ENCODE data around the gene STXBP5L.
"Not testable (repeated sequence)": the region's sequence is repeated elsewhere in the genome, so short reads cannot be mapped to it uniquely, and the experiment has no call there.

Gene STXBP5L

DNA sequence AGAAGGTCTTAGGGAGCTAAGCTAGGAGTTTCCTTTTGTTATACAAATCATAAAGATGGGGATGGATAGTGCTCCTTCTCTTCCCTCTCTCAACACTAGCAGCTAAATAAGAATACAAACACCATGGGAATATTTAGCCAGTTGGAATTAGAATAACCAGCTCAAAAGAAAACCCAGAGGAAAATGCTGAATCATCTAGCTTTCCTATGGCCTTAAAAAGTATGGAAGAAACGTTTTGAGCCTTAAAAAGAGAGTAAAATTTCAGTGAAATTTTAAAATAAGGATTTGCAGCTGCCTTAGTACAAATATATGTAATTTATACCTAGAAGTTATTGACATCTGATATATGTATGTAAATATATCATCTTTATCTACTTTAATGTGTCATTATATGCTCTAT is 245.8 kb downstream of the STXBP5L start:
- no CpG with 5 or more reads among the region's 1 CpG for WGBS (ENCODE audit: insufficient coverage)
- H3K36me3 ChIP-seq (ENCODE audit: control insufficient read depth in 4 of 4, insufficient read depth in 4 of 4, low read length in 3 of 4), result no peaks in the 10 kb centered on the region
- POLR2A ChIA-PET, result no interaction called here
- H3K4me3 ChIP-seq (ENCODE audit: control insufficient read depth in 1 of 7, extremely low read depth in 1 of 7, insufficient read depth in 4 of 7, low read depth in 2 of 7, low read length in 6 of 7), result no peak overlapping the region
- H3K27ac ChIP-seq (ENCODE audit: insufficient read depth in 1 of 2, low read depth in 1 of 2, low read length in 2 of 2, poor library complexity in 1 of 2, severe bottlenecking in 2 of 2), result no peak overlapping the region
- H3K9me3 ChIP-seq (ENCODE audit: control extremely low read depth in 1 of 5, control insufficient read depth in 4 of 5, insufficient read depth in 2 of 5, low read depth in 1 of 5, low read length in 4 of 5), result no peaks in the 10 kb centered on the region
- H3K4me1 ChIP-seq (ENCODE audit: control extremely low read depth in 1 of 4, control insufficient read depth in 4 of 4, insufficient read depth in 4 of 4, low read length in 3 of 4), result no peaks in the 10 kb centered on the region
- DNase-seq, result no peak
- CTCF ChIA-PET, result no interaction called here
- H3K27me3 ChIP-seq (replicated peaks in 2 of 5; ENCODE audit: control insufficient read depth in 4 of 5, insufficient read depth in 5 of 5, low read length in 4 of 5), result peaks cover 0 to 2% (median 0%) of the 10 kb centered on the region in 5 experiments

DNA sequence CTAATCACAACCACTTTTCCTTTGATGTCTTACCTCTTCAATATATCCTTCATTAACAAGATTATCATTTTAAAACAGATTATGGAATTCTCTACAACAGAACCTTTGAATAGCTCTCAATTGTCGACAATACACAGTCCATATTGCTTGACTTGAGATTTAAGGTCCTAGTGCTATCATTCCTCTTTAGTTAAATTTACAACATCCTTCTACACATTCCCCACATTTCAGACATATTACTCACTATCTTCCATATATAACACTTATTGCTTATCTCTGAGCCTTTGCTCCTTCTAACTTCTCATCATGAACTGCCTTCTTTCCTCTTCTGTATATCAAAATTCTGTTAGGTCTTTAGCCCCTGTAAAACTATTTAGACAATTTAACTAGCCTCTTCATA is 247.0 kb downstream of the STXBP5L start:
- Histone ChIP-seq H3K27me3 (replicated peaks in 2 of 5; ENCODE audit: control insufficient read depth in 4 of 5, insufficient read depth in 5 of 5, low read length in 4 of 5) (peaks cover 0 to 2% (median 0%) of the 10 kb centered on the region in 5 experiments), H3K9me3 (ENCODE audit: control extremely low read depth in 1 of 5, control insufficient read depth in 4 of 5, insufficient read depth in 2 of 5, low read depth in 1 of 5, low read length in 4 of 5) (no peaks in the 10 kb centered on the region), H3K4me3 (ENCODE audit: control insufficient read depth in 1 of 7, extremely low read depth in 1 of 7, insufficient read depth in 4 of 7, low read depth in 2 of 7, low read length in 6 of 7) (no peak overlapping the region), H3K36me3 (ENCODE audit: control insufficient read depth in 4 of 4, insufficient read depth in 4 of 4, low read length in 3 of 4) (no peaks in the 10 kb centered on the region), H3K27ac (ENCODE audit: insufficient read depth in 1 of 2, low read depth in 1 of 2, low read length in 2 of 2, poor library complexity in 1 of 2, severe bottlenecking in 2 of 2) (no peak overlapping the region), H3K4me1 (ENCODE audit: control extremely low read depth in 1 of 4, control insufficient read depth in 4 of 4, insufficient read depth in 4 of 4, low read length in 3 of 4) (no peaks in the 10 kb centered on the region)
- ChIA-PET POLR2A (no interaction called here), CTCF (no interaction called here)
- WGBS (ENCODE audit: insufficient coverage), result 100% methylated on average over 1 of the region's 1 CpG
- no peak for DNase-seq

DNA sequence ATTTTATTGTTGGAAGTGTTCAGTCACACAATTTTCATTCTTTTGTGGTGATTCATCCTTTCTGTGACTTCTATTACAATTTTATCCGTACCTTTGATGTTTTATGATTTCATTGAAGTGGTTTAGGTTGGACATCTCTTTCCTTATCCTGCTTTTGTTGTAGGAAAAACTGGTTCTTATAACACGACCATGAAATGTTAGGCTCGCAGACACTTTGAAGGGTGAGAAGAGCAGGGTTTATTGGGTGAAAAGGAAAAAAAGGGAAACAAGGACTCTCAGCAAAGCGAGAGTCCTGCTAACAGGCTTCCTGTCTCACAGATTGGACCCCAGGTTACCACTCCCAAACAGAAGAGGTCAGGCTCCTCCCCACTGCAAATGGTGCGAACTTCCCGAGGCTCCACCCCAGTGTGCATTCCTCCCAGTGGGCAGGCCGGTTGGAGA is 257.4 kb downstream of the STXBP5L start:
- WGBS (ENCODE audit: insufficient coverage), result 83% methylated on average over 2 of the region's 7 CpGs
- no peaks in the 10 kb centered on the region for H3K36me3 ChIP-seq (ENCODE audit: control insufficient read depth in 4 of 4, insufficient read depth in 4 of 4, low read length in 3 of 4)
- DNase-seq, result no peak
- ChIA-PET CTCF (no interaction called here), POLR2A (no interaction called here)
- no peaks in the 10 kb centered on the region for H3K4me1 ChIP-seq (ENCODE audit: control extremely low read depth in 1 of 4, control insufficient read depth in 4 of 4, insufficient read depth in 4 of 4, low read length in 3 of 4)
- no peaks in the 10 kb centered on the region for H3K27me3 ChIP-seq (replicated peaks in 2 of 5; ENCODE audit: control insufficient read depth in 4 of 5, insufficient read depth in 5 of 5, low read length in 4 of 5)
- H3K9me3 ChIP-seq (ENCODE audit: control extremely low read depth in 1 of 5, control insufficient read depth in 4 of 5, insufficient read depth in 2 of 5, low read depth in 1 of 5, low read length in 4 of 5), result no peaks in the 10 kb centered on the region
- H3K27ac ChIP-seq (ENCODE audit: insufficient read depth in 1 of 2, low read depth in 1 of 2, low read length in 2 of 2, poor library complexity in 1 of 2, severe bottlenecking in 2 of 2), result no peak overlapping the region
- H3K4me3 ChIP-seq (ENCODE audit: control insufficient read depth in 1 of 7, extremely low read depth in 1 of 7, insufficient read depth in 4 of 7, low read depth in 2 of 7, low read length in 6 of 7), result no peak overlapping the region

DNA sequence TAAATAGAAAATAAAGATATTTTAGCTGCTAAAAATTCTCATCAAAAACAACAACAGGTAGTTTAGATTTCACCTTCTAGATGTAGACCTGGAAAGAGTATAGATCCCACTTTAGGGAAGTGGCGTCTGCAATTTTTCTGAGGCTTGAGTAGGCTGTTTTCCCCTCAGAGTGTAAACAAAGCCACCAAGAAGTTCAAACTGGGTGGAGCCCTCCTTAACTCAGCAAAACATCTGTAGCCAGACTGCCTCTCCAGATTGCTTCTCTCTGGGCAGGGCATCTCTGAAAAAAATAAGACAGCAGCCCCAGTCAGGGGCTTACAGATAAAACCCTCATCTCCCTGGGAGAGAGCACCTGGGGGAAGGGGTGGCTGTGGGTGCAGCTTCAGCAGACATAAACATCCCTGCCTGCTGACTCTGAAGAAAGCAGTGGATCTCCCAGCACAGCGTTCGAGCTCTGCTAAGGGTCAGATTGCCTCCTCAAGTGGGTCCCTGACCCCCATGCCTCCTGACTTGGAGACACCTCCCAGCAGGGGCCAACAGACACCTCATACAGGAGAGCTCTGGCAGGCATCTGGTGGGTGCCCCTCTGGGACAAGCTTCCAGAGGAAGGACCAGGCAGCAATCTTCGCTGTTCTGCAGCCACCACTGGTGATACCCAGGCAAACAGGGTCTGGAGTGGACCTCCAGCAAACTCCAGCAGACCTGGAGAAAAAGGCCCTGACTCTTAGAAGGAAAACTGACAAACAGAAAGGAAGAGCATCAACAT is 259.6 kb downstream of the STXBP5L start:
- no peaks in the 10 kb centered on the region for H3K9me3 ChIP-seq (ENCODE audit: control extremely low read depth in 1 of 5, control insufficient read depth in 4 of 5, insufficient read depth in 2 of 5, low read depth in 1 of 5, low read length in 4 of 5)
- DNase-seq, result no peak
- H3K4me1 ChIP-seq (ENCODE audit: control extremely low read depth in 1 of 4, control insufficient read depth in 4 of 4, insufficient read depth in 4 of 4, low read length in 3 of 4), result no peaks in the 10 kb centered on the region
- no peak overlapping the region for H3K27ac ChIP-seq (ENCODE audit: insufficient read depth in 1 of 2, low read depth in 1 of 2, low read length in 2 of 2, poor library complexity in 1 of 2, severe bottlenecking in 2 of 2)
- WGBS (ENCODE audit: insufficient coverage), result 85% methylated on average over 4 of the region's 4 CpGs
- CTCF ChIA-PET, result no interaction called here
- no peaks in the 10 kb centered on the region for H3K36me3 ChIP-seq (ENCODE audit: control insufficient read depth in 4 of 4, insufficient read depth in 4 of 4, low read length in 3 of 4)
- no peaks in the 10 kb centered on the region for H3K27me3 ChIP-seq (replicated peaks in 2 of 5; ENCODE audit: control insufficient read depth in 4 of 5, insufficient read depth in 5 of 5, low read length in 4 of 5)
- POLR2A ChIA-PET, result no interaction called here
- H3K4me3 ChIP-seq (ENCODE audit: control insufficient read depth in 1 of 7, extremely low read depth in 1 of 7, insufficient read depth in 4 of 7, low read depth in 2 of 7, low read length in 6 of 7), result no peak overlapping the region

DNA sequence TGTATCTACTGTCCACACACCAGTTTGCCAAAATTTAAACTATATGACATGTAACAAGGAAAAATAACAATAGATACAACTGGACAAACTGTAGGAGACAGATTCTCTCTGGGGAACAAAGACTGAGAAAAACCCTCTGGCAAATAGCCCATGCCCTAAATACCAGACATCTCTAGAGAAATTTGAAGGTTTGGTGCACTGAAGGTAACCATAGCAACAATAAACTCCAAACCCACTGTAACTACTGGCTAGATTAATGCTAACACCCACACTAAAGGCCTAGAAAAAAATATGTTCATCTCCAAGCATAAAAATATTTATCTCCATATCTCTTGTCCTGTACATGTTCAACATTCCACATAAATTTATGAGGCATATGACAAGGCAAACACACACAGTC is 267.1 kb downstream of the STXBP5L start:
- Histone ChIP-seq H3K27me3 (replicated peaks in 2 of 5; ENCODE audit: control insufficient read depth in 4 of 5, insufficient read depth in 5 of 5, low read length in 4 of 5) (no peaks in the 10 kb centered on the region), H3K9me3 (ENCODE audit: control extremely low read depth in 1 of 5, control insufficient read depth in 4 of 5, insufficient read depth in 2 of 5, low read depth in 1 of 5, low read length in 4 of 5) (peaks cover 0 to 2% (median 0%) of the 10 kb centered on the region in 5 experiments), H3K36me3 (ENCODE audit: control insufficient read depth in 4 of 4, insufficient read depth in 4 of 4, low read length in 3 of 4) (no peaks in the 10 kb centered on the region), H3K4me1 (ENCODE audit: control extremely low read depth in 1 of 4, control insufficient read depth in 4 of 4, insufficient read depth in 4 of 4, low read length in 3 of 4) (no peaks in the 10 kb centered on the region), H3K27ac (ENCODE audit: insufficient read depth in 1 of 2, low read depth in 1 of 2, low read length in 2 of 2, poor library complexity in 1 of 2, severe bottlenecking in 2 of 2) (no peak overlapping the region), H3K4me3 (ENCODE audit: control insufficient read depth in 1 of 7, extremely low read depth in 1 of 7, insufficient read depth in 4 of 7, low read depth in 2 of 7, low read length in 6 of 7) (no peak overlapping the region)
- CTCF ChIA-PET, result no interaction called here
- DNase-seq, result no peak
- POLR2A ChIA-PET, result no interaction called here

DNA sequence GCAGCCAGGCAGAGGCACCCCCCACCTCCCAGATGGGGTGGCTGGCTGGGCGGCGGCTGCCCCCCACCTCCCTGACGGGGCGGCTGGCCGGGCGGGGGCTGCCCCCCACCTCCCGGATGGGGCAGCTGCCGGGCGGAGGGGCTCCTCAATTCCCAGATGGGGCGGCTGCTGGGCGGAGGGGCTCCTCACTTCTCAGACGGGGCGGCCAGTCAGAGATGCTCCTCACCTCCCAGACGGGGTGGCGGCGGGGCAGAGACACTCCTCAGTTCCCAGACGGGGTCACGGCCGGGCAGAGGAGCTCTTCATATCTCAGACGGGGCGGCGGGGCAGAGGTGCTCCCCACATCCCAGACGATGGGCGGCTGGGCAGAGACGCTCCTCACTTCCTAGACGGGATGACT is 282.6 kb downstream of the STXBP5L start:
- CTCF ChIA-PET; H3K4me3 ChIP-seq (ENCODE audit: control insufficient read depth in 1 of 7, extremely low read depth in 1 of 7, insufficient read depth in 4 of 7, low read depth in 2 of 7, low read length in 6 of 7); POLR2A ChIA-PET; H3K27me3 ChIP-seq (replicated peaks in 2 of 5; ENCODE audit: control insufficient read depth in 4 of 5, insufficient read depth in 5 of 5, low read length in 4 of 5); H3K9me3 ChIP-seq (ENCODE audit: control extremely low read depth in 1 of 5, control insufficient read depth in 4 of 5, insufficient read depth in 2 of 5, low read depth in 1 of 5, low read length in 4 of 5); H3K36me3 ChIP-seq (ENCODE audit: control insufficient read depth in 4 of 4, insufficient read depth in 4 of 4, low read length in 3 of 4); H3K27ac ChIP-seq (ENCODE audit: insufficient read depth in 1 of 2, low read depth in 1 of 2, low read length in 2 of 2, poor library complexity in 1 of 2, severe bottlenecking in 2 of 2); DNase-seq; H3K4me1 ChIP-seq (ENCODE audit: control extremely low read depth in 1 of 4, control insufficient read depth in 4 of 4, insufficient read depth in 4 of 4, low read length in 3 of 4): not testable (repeated sequence)
- WGBS (ENCODE audit: insufficient coverage), result 98% methylated on average over 10 of the region's 26 CpGs

DNA sequence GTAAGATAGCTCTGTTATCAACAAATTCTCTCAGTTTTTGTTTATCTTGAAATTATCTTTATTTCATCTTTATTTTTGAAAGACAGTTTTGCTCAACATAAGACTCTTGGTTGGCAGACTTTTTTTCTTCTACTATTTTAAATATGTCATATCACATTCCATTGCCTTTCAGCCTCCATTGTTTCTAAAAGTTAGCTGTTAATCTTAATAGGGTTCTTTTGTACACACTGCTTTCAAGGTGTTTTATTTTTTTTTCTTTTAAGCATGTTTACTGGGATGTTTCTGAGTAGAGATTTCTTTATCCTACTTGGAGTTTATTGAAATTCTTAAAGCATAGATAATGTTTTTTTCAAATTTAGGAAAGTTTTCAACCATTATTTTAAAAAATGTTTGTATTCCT is 294.6 kb downstream of the STXBP5L start:
- no peaks in the 10 kb centered on the region for H3K4me1 ChIP-seq (ENCODE audit: control extremely low read depth in 1 of 4, control insufficient read depth in 4 of 4, insufficient read depth in 4 of 4, low read length in 3 of 4)
- H3K4me3 ChIP-seq (ENCODE audit: control insufficient read depth in 1 of 7, extremely low read depth in 1 of 7, insufficient read depth in 4 of 7, low read depth in 2 of 7, low read length in 6 of 7), result no peak overlapping the region
- no peak for DNase-seq
- CTCF ChIA-PET, result no interaction called here
- no peak overlapping the region for H3K27ac ChIP-seq (ENCODE audit: insufficient read depth in 1 of 2, low read depth in 1 of 2, low read length in 2 of 2, poor library complexity in 1 of 2, severe bottlenecking in 2 of 2)
- no peaks in the 10 kb centered on the region for H3K27me3 ChIP-seq (replicated peaks in 2 of 5; ENCODE audit: control insufficient read depth in 4 of 5, insufficient read depth in 5 of 5, low read length in 4 of 5)
- H3K9me3 ChIP-seq (ENCODE audit: control extremely low read depth in 1 of 5, control insufficient read depth in 4 of 5, insufficient read depth in 2 of 5, low read depth in 1 of 5, low read length in 4 of 5), result no peaks in the 10 kb centered on the region
- H3K36me3 ChIP-seq (ENCODE audit: control insufficient read depth in 4 of 4, insufficient read depth in 4 of 4, low read length in 3 of 4), result no peaks in the 10 kb centered on the region
- POLR2A ChIA-PET, result no interaction called here
